ENCODE results near the gene NIN. TPM values are rescaled to one million over a fixed set of nuclear protein-coding genes. Genes with fewer than 3 reads are reported as not detected.

Gene NIN
- total RNA-seq, 2 donors from 2014 or later = 14.3 to 20.5 TPM

DNA sequence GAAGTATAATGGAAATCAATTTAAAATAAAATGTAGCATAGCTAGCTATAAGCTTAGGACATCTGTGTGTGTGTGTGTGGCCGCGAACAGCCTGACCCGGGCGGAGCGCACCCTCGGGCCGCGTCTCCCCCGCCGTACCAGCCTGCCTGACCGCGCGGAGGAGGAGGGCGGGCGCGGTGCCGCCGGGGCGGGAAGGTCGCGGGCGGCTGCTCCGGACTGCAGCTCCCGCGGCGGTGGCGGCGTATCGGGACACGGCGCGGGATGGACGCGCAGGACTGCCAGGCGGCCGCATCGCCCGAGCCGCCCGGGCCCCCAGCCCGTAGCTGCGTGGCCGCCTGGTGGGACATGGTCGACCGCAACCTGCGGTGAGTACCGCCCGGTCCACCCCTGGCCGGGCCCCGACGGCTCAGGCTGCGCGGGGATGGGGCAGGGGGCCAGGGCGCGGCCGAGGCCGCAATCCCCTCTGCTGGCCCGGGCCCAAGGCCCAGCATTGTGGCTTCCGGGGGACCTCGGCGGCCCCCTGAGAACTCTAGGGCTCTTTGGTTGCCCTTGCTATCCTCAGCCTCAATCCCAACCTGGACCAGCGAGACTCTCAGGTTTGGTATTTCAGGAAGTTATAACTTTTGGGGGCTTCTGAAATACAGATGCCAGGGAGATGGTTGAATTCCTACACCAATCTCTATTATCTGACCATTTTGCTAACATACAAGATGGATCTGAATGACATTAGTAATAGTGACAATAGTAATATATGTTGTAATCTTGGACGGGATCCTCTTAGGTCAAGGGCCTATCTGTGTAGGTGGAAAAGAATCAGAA lies 41.2 kb upstream of the NIN start, which contains the start of gene ABHD12B:
ABHD12B (plus strand) TSS at position 140 of the 819 bp plus-strand sequence; CDS start at position 262, 122 bp downstream.
- no peaks in the 10 kb centered on the region for H3K4me1 ChIP-seq (replicated peaks)
- DNase-seq (ENCODE audit: low spot score) = no peak
- no peaks in the 10 kb centered on the region for H3K36me3 ChIP-seq
- no peak within 1 kb of the TSS for H3K4me3 ChIP-seq
- H3K27ac ChIP-seq = no peak within 1 kb of the TSS
- TF ChIP-seq, protein P1, sequence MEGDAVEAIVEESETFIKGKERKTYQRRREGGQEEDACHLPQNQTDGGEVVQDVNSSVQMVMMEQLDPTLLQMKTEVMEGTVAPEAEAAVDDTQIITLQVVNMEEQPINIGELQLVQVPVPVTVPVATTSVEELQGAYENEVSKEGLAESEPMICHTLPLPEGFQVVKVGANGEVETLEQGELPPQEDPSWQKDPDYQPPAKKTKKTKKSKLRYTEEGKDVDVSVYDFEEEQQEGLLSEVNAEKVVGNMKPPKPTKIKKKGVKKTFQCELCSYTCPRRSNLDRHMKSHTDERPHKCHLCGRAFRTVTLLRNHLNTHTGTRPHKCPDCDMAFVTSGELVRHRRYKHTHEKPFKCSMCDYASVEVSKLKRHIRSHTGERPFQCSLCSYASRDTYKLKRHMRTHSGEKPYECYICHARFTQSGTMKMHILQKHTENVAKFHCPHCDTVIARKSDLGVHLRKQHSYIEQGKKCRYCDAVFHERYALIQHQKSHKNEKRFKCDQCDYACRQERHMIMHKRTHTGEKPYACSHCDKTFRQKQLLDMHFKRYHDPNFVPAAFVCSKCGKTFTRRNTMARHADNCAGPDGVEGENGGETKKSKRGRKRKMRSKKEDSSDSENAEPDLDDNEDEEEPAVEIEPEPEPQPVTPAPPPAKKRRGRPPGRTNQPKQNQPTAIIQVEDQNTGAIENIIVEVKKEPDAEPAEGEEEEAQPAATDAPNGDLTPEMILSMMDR (IDR thresholded peaks at IDR 0.05) = no peak
- TF ChIP-seq POLR2AphosphoS5 (IDR thresholded peaks at IDR 0.05) (no peak), POLR2A (IDR thresholded peaks at IDR 0.05) (no peak)
- intact Hi-C loops (cut with DNase I) = no loop called here
- no peaks in the 10 kb centered on the region for H3K9me3 ChIP-seq
- H3K27me3 ChIP-seq (replicated peaks; ENCODE audit: insufficient read depth) = no peaks in the 10 kb centered on the region
- 10% methylated on average over 37 of the region's 63 CpGs for WGBS

DNA sequence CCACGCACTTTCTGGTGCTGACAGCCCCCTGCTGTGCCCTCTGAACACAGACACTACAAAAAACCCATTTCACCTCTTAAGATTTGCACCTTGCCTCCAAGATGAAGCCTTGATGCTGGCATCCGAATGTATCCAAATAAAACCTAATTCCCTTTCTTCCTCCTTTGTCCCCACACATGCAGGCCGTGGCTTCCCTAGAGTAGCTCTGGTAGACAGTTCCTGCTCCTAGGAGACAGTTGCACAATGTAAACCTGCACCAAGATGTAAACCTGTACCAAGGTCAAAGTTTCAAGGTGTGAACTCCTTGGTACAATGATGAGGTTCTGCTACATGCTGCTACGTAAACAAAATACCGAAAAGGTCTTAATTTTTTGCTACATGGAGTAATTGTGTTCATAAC lies 40.3 kb upstream of the NIN start:
- H3K4me1 ChIP-seq (replicated peaks) = no peaks in the 10 kb centered on the region
- DNase-seq (ENCODE audit: low spot score) = no peak
- 96% methylated on average over 5 of the region's 5 CpGs for WGBS
- TF ChIP-seq POLR2A (IDR thresholded peaks at IDR 0.05) = no peak
- TF ChIP-seq, protein P1 (IDR thresholded peaks at IDR 0.05) = no peak
- TF ChIP-seq POLR2AphosphoS5 (IDR thresholded peaks at IDR 0.05) = no peak
- no peaks in the 10 kb centered on the region for H3K36me3 ChIP-seq
- H3K4me3 ChIP-seq = no peak overlapping the region
- no peak overlapping the region for H3K27ac ChIP-seq
- H3K27me3 ChIP-seq (replicated peaks; ENCODE audit: insufficient read depth) = no peaks in the 10 kb centered on the region
- intact Hi-C loops (cut with DNase I) = no loop called here
- H3K9me3 ChIP-seq = no peaks in the 10 kb centered on the region

GRCh38 chr14:50865391-50866076 lies 34.6 kb upstream of the NIN start:
- WGBS = 54% methylated on average over 11 of the region's 11 CpGs
- Histone ChIP-seq H3K27me3 (replicated peaks; ENCODE audit: insufficient read depth) (no peaks in the 10 kb centered on the region), H3K36me3 (no peaks in the 10 kb centered on the region), H3K27ac (no peak overlapping the region), H3K4me1 (replicated peaks) (no peaks in the 10 kb centered on the region), H3K4me3 (no peak overlapping the region), H3K9me3 (no peaks in the 10 kb centered on the region)
- no peak for DNase-seq (ENCODE audit: low spot score)
- intact Hi-C loops (cut with DNase I) = loop anchor here (10.0 kb wide), 1 partner anchor 251 kb away; no protein-coding TSS in a partner anchor
- no peak for TF ChIP-seq POLR2AphosphoS5 (IDR thresholded peaks at IDR 0.05)
- no peak for TF ChIP-seq POLR2A (IDR thresholded peaks at IDR 0.05)
- TF ChIP-seq, protein P1 (IDR thresholded peaks at IDR 0.05) = no peak

- Histone ChIP-seq H3K4me3 (no peak overlapping the region), H3K27me3 (replicated peaks; ENCODE audit: insufficient read depth) (no peaks in the 10 kb centered on the region), H3K4me1 (replicated peaks) (no peaks in the 10 kb centered on the region), H3K36me3 (no peaks in the 10 kb centered on the region), H3K9me3 (no peaks in the 10 kb centered on the region), H3K27ac (no peak overlapping the region)
- intact Hi-C loops (cut with DNase I) = loop anchor here (5.0 to 10.0 kb wide), 3 partner anchors 88 to 323 kb away; no protein-coding TSS in a partner anchor
- TF ChIP-seq POLR2AphosphoS5 (IDR thresholded peaks at IDR 0.05) (no peak), POLR2A (IDR thresholded peaks at IDR 0.05) (no peak)
- TF ChIP-seq, protein P1 (IDR thresholded peaks at IDR 0.05) = no peak
- no peak for DNase-seq (ENCODE audit: low spot score)
- WGBS = 84% methylated on average over 5 of the region's 5 CpGs
These were observed 34.0 kb upstream of the NIN start for GRCh38 chr14:50864946-50865345.
